ENCODE measurements around the gene HOXD9.

The HOXD9 gene

GRCh38 chr2:176097820-176098365 lies 24.6 kb upstream of the HOXD9 start:
- Histone ChIP-seq H2BK120ac (ENCODE audit: insufficient read depth, low read length, poor library complexity) (no peak overlapping the region), H3K4ac (ENCODE audit: low read depth, low read length) (no peak overlapping the region), H3K9me3 (ENCODE audit: insufficient read depth, low read depth, low read length) (peaks cover 11% of the 10 kb centered on the region), H4K8ac (ENCODE audit: low read depth, low read length) (no peak overlapping the region), H3K4me2 (ENCODE audit: low read length) (peak overlapping the region; percentile 86), H3K27me3 (ENCODE audit: insufficient read depth, low read length) (peaks cover 82% of the 10 kb centered on the region), H2BK5ac (ENCODE audit: low read depth, low read length, poor library complexity) (no peak overlapping the region), H4K91ac (ENCODE audit: low read depth, low read length) (no peak overlapping the region), H3K14ac (ENCODE audit: low read length) (no peak overlapping the region), H3K79me1 (ENCODE audit: low read length) (no peaks in the 10 kb centered on the region), H4K12ac (ENCODE audit: low read depth, low read length) (no peak overlapping the region), H3K79me2 (ENCODE audit: control insufficient read depth, insufficient read depth, low read length, poor library complexity) (no peaks in the 10 kb centered on the region), H3K36me3 (ENCODE audit: control insufficient read depth in 1 of 2, insufficient read depth in 2 of 2, low read length in 2 of 2) (no peaks in the 10 kb centered on the region), H3K27ac (ENCODE audit: low read depth, low read length) (no peak overlapping the region), H3K18ac (ENCODE audit: low read length) (no peak overlapping the region), H3K4me1 (ENCODE audit: control insufficient read depth in 1 of 2, insufficient read depth in 2 of 2, low read length in 2 of 2) (peaks cover 10 to 27% of the 10 kb centered on the region in 2 experiments), H2AFZ (ENCODE audit: insufficient read depth, low read length, poor library complexity) (no peak overlapping the region), H3K4me3 (ENCODE audit: low read depth, low read length) (no peak overlapping the region), H2AK5ac (ENCODE audit: low read length) (no peak overlapping the region), H2BK12ac (ENCODE audit: low read length) (no peak overlapping the region), H3K9ac (ENCODE audit: low read length) (no peak overlapping the region), H3K23ac (ENCODE audit: low read length) (no peak overlapping the region)
- WGBS (ENCODE audit: extremely low coverage, insufficient coverage, insufficient read length): no CpG with 5 or more reads among the region's 18 CpGs
- peak in 1 of 2 donors; percentile 64 for DNase-seq

GRCh38 chr2:176098366-176099158 lies 24.0 kb upstream of the HOXD9 start:
- H3K9ac ChIP-seq (ENCODE audit: low read length): no peak overlapping the region
- no peak overlapping the region for H3K4me3 ChIP-seq (ENCODE audit: low read depth, low read length)
- no peak overlapping the region for H3K18ac ChIP-seq (ENCODE audit: low read length)
- H2AK5ac ChIP-seq (ENCODE audit: low read length): no peak overlapping the region
- no peak overlapping the region for H4K91ac ChIP-seq (ENCODE audit: low read depth, low read length)
- no peak overlapping the region for H2BK5ac ChIP-seq (ENCODE audit: low read depth, low read length, poor library complexity)
- peaks cover 5 to 22% of the 10 kb centered on the region in 2 experiments for H3K4me1 ChIP-seq (ENCODE audit: control insufficient read depth in 1 of 2, insufficient read depth in 2 of 2, low read length in 2 of 2)
- no peak for DNase-seq
- no peak overlapping the region for H4K8ac ChIP-seq (ENCODE audit: low read depth, low read length)
- H2BK120ac ChIP-seq (ENCODE audit: insufficient read depth, low read length, poor library complexity): no peak overlapping the region
- no peak overlapping the region for H2AFZ ChIP-seq (ENCODE audit: insufficient read depth, low read length, poor library complexity)
- no peak overlapping the region for H3K4ac ChIP-seq (ENCODE audit: low read depth, low read length)
- peaks cover 78% of the 10 kb centered on the region for H3K27me3 ChIP-seq (ENCODE audit: insufficient read depth, low read length)
- H3K79me1 ChIP-seq (ENCODE audit: low read length): no peaks in the 10 kb centered on the region
- no CpG with 5 or more reads among the region's 35 CpGs for WGBS (ENCODE audit: extremely low coverage, insufficient coverage, insufficient read length)
- no peak overlapping the region for H3K14ac ChIP-seq (ENCODE audit: low read length)
- H3K27ac ChIP-seq (ENCODE audit: low read depth, low read length): no peak overlapping the region
- no peak overlapping the region for H4K12ac ChIP-seq (ENCODE audit: low read depth, low read length)
- no peaks in the 10 kb centered on the region for H3K36me3 ChIP-seq (ENCODE audit: control insufficient read depth in 1 of 2, insufficient read depth in 2 of 2, low read length in 2 of 2)
- no peak overlapping the region for H2BK12ac ChIP-seq (ENCODE audit: low read length)
- peak overlapping the region; percentile 86 for H3K4me2 ChIP-seq (ENCODE audit: low read length)
- no peak overlapping the region for H3K23ac ChIP-seq (ENCODE audit: low read length)
- no peaks in the 10 kb centered on the region for H3K79me2 ChIP-seq (ENCODE audit: control insufficient read depth, insufficient read depth, low read length, poor library complexity)
- peaks cover 8% of the 10 kb centered on the region for H3K9me3 ChIP-seq (ENCODE audit: insufficient read depth, low read depth, low read length)

DNA sequence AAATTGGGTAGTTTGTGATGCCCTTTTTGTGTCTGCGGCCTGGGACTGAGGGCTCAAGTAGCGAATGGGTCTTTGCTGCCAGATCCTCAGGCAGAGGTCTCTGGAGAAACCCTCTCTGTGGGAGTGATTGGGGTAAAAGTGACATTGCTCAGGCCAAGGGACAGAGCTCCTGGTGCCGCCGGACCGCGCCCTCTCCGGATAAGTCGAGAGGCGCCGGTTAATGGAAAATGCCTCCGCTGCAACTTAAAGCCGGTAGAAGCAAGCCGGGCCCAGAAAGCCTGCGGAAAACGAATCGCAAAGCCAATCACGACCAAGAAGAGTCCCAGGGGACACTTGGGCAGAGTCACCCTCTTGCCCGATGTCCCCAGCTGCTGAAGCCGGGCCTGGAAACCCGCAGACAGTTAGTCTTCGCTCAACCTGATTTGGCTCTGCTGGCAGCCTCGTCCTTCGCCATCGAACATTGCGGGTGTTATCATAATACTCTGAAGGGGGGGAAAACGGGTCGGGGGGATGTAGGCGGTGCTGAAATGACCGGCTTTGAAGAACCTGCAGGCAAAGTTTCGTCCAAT lies 23.3 kb upstream of the HOXD9 start:
- H2BK5ac ChIP-seq (ENCODE audit: low read depth, low read length, poor library complexity): no peak overlapping the region
- WGBS (ENCODE audit: extremely low coverage, insufficient coverage, insufficient read length): no CpG with 5 or more reads among the region's 30 CpGs
- H3K79me1 ChIP-seq (ENCODE audit: low read length): no peaks in the 10 kb centered on the region
- DNase-seq: no peak
- no peak overlapping the region for H3K23ac ChIP-seq (ENCODE audit: low read length)
- no peak overlapping the region for H3K9ac ChIP-seq (ENCODE audit: low read length)
- H2BK120ac ChIP-seq (ENCODE audit: insufficient read depth, low read length, poor library complexity): no peak overlapping the region
- H3K36me3 ChIP-seq (ENCODE audit: control insufficient read depth in 1 of 2, insufficient read depth in 2 of 2, low read length in 2 of 2): no peaks in the 10 kb centered on the region
- no peak overlapping the region for H2AK5ac ChIP-seq (ENCODE audit: low read length)
- H4K12ac ChIP-seq (ENCODE audit: low read depth, low read length): no peak overlapping the region
- no peak overlapping the region for H3K27ac ChIP-seq (ENCODE audit: low read depth, low read length)
- H3K4me1 ChIP-seq (ENCODE audit: control insufficient read depth in 1 of 2, insufficient read depth in 2 of 2, low read length in 2 of 2): peaks cover 5 to 24% of the 10 kb centered on the region in 2 experiments
- peaks cover 80% of the 10 kb centered on the region for H3K27me3 ChIP-seq (ENCODE audit: insufficient read depth, low read length)
- no peak overlapping the region for H4K8ac ChIP-seq (ENCODE audit: low read depth, low read length)
- no peak overlapping the region for H2AFZ ChIP-seq (ENCODE audit: insufficient read depth, low read length, poor library complexity)
- H3K4me3 ChIP-seq (ENCODE audit: low read depth, low read length): no peak overlapping the region
- no peaks in the 10 kb centered on the region for H3K79me2 ChIP-seq (ENCODE audit: control insufficient read depth, insufficient read depth, low read length, poor library complexity)
- no peak overlapping the region for H3K14ac ChIP-seq (ENCODE audit: low read length)
- H2BK12ac ChIP-seq (ENCODE audit: low read length): no peak overlapping the region
- peak overlapping the region; percentile 43 for H3K4me2 ChIP-seq (ENCODE audit: low read length)
- no peak overlapping the region for H3K18ac ChIP-seq (ENCODE audit: low read length)
- H3K4ac ChIP-seq (ENCODE audit: low read depth, low read length): no peak overlapping the region
- peaks cover 8% of the 10 kb centered on the region for H3K9me3 ChIP-seq (ENCODE audit: insufficient read depth, low read depth, low read length)
- H4K91ac ChIP-seq (ENCODE audit: low read depth, low read length): no peak overlapping the region

DNA sequence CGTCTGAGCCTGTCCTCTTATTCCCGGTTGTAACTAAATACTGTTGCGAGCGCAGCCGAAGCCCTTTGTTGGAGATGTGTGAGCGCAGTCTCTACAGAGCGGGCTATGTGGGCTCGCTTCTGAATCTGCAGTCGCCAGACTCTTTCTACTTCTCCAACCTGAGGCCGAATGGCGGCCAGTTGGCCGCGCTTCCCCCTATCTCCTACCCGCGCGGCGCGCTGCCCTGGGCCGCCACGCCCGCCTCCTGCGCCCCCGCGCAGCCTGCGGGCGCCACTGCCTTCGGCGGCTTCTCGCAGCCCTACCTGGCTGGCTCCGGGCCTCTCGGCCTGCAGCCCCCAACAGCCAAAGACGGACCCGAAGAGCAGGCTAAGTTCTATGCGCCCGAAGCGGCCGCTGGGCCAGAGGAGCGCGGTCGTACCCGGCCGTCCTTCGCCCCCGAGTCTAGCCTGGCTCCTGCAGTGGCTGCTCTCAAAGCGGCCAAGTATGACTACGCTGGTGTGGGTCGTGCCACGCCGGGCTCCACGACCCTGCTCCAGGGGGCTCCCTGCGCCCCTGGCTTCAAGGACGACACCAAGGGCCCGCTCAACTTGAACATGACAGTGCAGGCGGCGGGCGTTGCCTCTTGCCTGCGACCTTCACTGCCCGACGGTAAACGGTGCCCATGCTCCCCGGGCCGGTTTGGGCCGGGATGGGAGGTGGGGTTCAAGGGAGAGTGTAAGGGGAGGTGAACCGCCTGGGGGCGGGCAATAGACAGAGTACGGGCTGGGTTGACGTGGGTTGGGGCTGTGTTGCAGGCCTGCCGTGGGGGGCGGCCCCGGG lies 22.6 kb upstream of the HOXD9 start, which contains the start of gene HOXD12:
TSS of gene HOXD12 (plus strand) at position 68 of the 819 bp plus-strand sequence. CDS start at position 75, 7 bp downstream.
- no peak within 1 kb of the TSS for H2AFZ ChIP-seq (ENCODE audit: insufficient read depth, low read length, poor library complexity)
- H2AK5ac ChIP-seq (ENCODE audit: low read length): no peak within 1 kb of the TSS
- no peak within 1 kb of the TSS for H3K27ac ChIP-seq (ENCODE audit: low read depth, low read length)
- no peak within 1 kb of the TSS for H4K12ac ChIP-seq (ENCODE audit: low read depth, low read length)
- H3K4ac ChIP-seq (ENCODE audit: low read depth, low read length): no peak within 1 kb of the TSS
- peaks cover 4% of the 10 kb centered on the region for H3K79me1 ChIP-seq (ENCODE audit: low read length)
- no peak within 1 kb of the TSS for H2BK120ac ChIP-seq (ENCODE audit: insufficient read depth, low read length, poor library complexity)
- no peak within 1 kb of the TSS for H4K8ac ChIP-seq (ENCODE audit: low read depth, low read length)
- H3K4me1 ChIP-seq (ENCODE audit: control insufficient read depth in 1 of 2, insufficient read depth in 2 of 2, low read length in 2 of 2): peaks cover 5 to 28% of the 10 kb centered on the region in 2 experiments
- H2BK5ac ChIP-seq (ENCODE audit: low read depth, low read length, poor library complexity): no peak within 1 kb of the TSS
- H3K23ac ChIP-seq (ENCODE audit: low read length): no peak within 1 kb of the TSS
- H3K18ac ChIP-seq (ENCODE audit: low read length): no peak within 1 kb of the TSS
- H3K9me3 ChIP-seq (ENCODE audit: insufficient read depth, low read depth, low read length): peaks cover 8% of the 10 kb centered on the region
- H3K27me3 ChIP-seq (ENCODE audit: insufficient read depth, low read length): peaks cover 82% of the 10 kb centered on the region
- no peaks in the 10 kb centered on the region for H3K36me3 ChIP-seq (ENCODE audit: control insufficient read depth in 1 of 2, insufficient read depth in 2 of 2, low read length in 2 of 2)
- no CpG with 5 or more reads among the region's 70 CpGs for WGBS (ENCODE audit: extremely low coverage, insufficient coverage, insufficient read length)
- H3K14ac ChIP-seq (ENCODE audit: low read length): no peak within 1 kb of the TSS
- H3K79me2 ChIP-seq (ENCODE audit: control insufficient read depth, insufficient read depth, low read length, poor library complexity): no peaks in the 10 kb centered on the region
- H3K4me2 ChIP-seq (ENCODE audit: low read length): peak within 1 kb of the TSS; percentile 86
- no peak for DNase-seq
- H3K4me3 ChIP-seq (ENCODE audit: low read depth, low read length): no peak within 1 kb of the TSS
- no peak within 1 kb of the TSS for H2BK12ac ChIP-seq (ENCODE audit: low read length)
- H4K91ac ChIP-seq (ENCODE audit: low read depth, low read length): no peak within 1 kb of the TSS
- H3K9ac ChIP-seq (ENCODE audit: low read length): no peak within 1 kb of the TSS

All from trophoblast cell (in vitro differentiated cells and primary cell).